GM23338 (cell line): ENCODE measurements around the gene RALY. TPM values are rescaled to one million over a fixed set of nuclear protein-coding genes. Genes with fewer than 3 reads are reported as not detected.

Experiments used
- ATAC-seq: fragments of 200-7000 bp; cut with Tn5 transposase; 3 replicates; pipeline ENCODE4 v1.9.1; 2020
- DNase-seq: peaks from one replicate; pipeline ENCODE4 v3.0.0-alpha.2; 2015; ENCODE audit warnings: low spot score
- H2AFZ ChIP-seq: fragments of 200-600 bp; sonication (generic); 2 replicates; pipeline ENCODE4 v1.8.0; 2016; ENCODE audit warnings: antibody characterized with exemption, mild to moderate bottlenecking, moderate library complexity
- H3F3A ChIP-seq: fragments of 200-600 bp; sonication (generic); replicated peaks from 2 replicates; pipeline ENCODE4 v1.8.0; 2017; ENCODE audit warnings: antibody characterized with exemption, mixed run types, low read depth
- H3K27ac ChIP-seq: fragments of 200-600 bp; sonication (generic); 2 replicates; pipeline ENCODE4 v1.6.1; 2016; ENCODE audit warnings: low read depth
- H3K27me3 ChIP-seq: fragments of 200-600 bp; sonication (generic); 2 replicates; pipeline ENCODE4 v1.8.0; 2016; ENCODE audit warnings: mild to moderate bottlenecking, mixed run types, moderate library complexity; ENCODE audit not compliant: insufficient read depth
- H3K36me3 ChIP-seq: fragments of 200-600 bp; sonication (generic); 2 replicates; pipeline ENCODE4 v1.8.0; 2016; ENCODE audit warnings: mild to moderate bottlenecking; ENCODE audit not compliant: insufficient read depth
- H3K4me1 ChIP-seq: fragments of 200-600 bp; sonication (generic); 2 replicates; pipeline ENCODE4 v1.8.0; 2016; ENCODE audit warnings: mild to moderate bottlenecking, moderate library complexity; ENCODE audit not compliant: insufficient read depth
- H3K4me2 ChIP-seq: fragments of 200-600 bp; sonication (generic); 2 replicates; pipeline ENCODE4 v1.7.1; 2017; ENCODE audit warnings: mixed run types
- H3K4me3 ChIP-seq: fragments of 200-600 bp; sonication (generic); 2 replicates; pipeline ENCODE4 v1.6.1; 2016; ENCODE audit warnings: mixed run types
- H3K79me2 ChIP-seq: fragments of 200-600 bp; sonication (generic); replicated peaks from 2 replicates; pipeline ENCODE4 v1.8.0; 2017; ENCODE audit warnings: mild to moderate bottlenecking; ENCODE audit not compliant: insufficient read depth
- H3K9me2 ChIP-seq: fragments of 200-600 bp; sonication (generic); 2 replicates; pipeline ENCODE4 v1.8.0; 2017; ENCODE audit not compliant: insufficient read depth
- H4K20me1 ChIP-seq: fragments of 200-600 bp; sonication (generic); replicated peaks from 2 replicates; pipeline ENCODE4 v1.8.0; 2017; ENCODE audit warnings: mild to moderate bottlenecking; ENCODE audit not compliant: insufficient read depth
- H3K27ac Mint-ChIP-seq: 2 replicates; pipeline ENCODE4 v1.8.0; 2020; ENCODE audit warnings: inconsistent platforms, mild to moderate bottlenecking, moderate library complexity, mixed read lengths
- H3K27me3 Mint-ChIP-seq: 3 replicates; pipeline ENCODE4 v1.8.0; 2022; ENCODE audit warnings: low read depth, mild to moderate bottlenecking, moderate library complexity, mixed read lengths, inconsistent platforms; ENCODE audit not compliant: insufficient read depth, poor library complexity
- H3K36me3 Mint-ChIP-seq: 3 replicates; pipeline ENCODE4 v1.8.0; 2021; ENCODE audit warnings: low read depth, mild to moderate bottlenecking, inconsistent platforms, moderate library complexity, mixed read lengths
- H3K4me1 Mint-ChIP-seq: 3 replicates; pipeline ENCODE4 v1.8.0; 2020; ENCODE audit warnings: mild to moderate bottlenecking, inconsistent platforms, mixed read lengths
- H3K4me3 Mint-ChIP-seq: 3 replicates; pipeline ENCODE4 v1.8.0; 2021; ENCODE audit warnings: moderate library complexity, mild to moderate bottlenecking, inconsistent platforms, mixed read lengths
- H3K9me3 Mint-ChIP-seq: 3 replicates; pipeline ENCODE4 v1.8.0; 2020; ENCODE audit warnings: moderate library complexity, mild to moderate bottlenecking, inconsistent platforms, mixed read lengths
- CREB1 ChIP-seq: fragments of 250-450 bp; sonication (Bioruptor Pico); IDR thresholded peaks from 2 replicates; pipeline ENCODE4 v1.5.0; 2020; ENCODE audit warnings: low read depth, mild to moderate bottlenecking, moderate library complexity
- EZH2phosphoT487 ChIP-seq: fragments of 200-600 bp; sonication (generic); IDR thresholded peaks from one replicate; pipeline ENCODE4 v1.8.1; 2018; ENCODE audit warnings: antibody characterized with exemption; ENCODE audit not compliant: unreplicated experiment
- JUNB ChIP-seq: IDR thresholded peaks from one replicate; pipeline ENCODE4 v1.6.1; 2016; ENCODE audit warnings: antibody characterized with exemption; ENCODE audit not compliant: unreplicated experiment
- NANOG ChIP-seq: IDR thresholded peaks from 2 replicates; pipeline ENCODE4 v1.6.1; 2016; ENCODE audit warnings: antibody characterized with exemption, borderline replicate concordance
- STAT1 ChIP-seq: IDR thresholded peaks from one replicate; pipeline ENCODE4 v1.6.1; 2016; ENCODE audit warnings: antibody characterized with exemption; ENCODE audit not compliant: unreplicated experiment
- polyA plus RNA-seq: library from polyadenylated mRNA; unstranded; fragments of >200 nt; fragmentation: Nextera tagmentation; extraction: Ambion mirVana; gene quantifications from 2 replicates; pipeline ENCODE4 v1.2.1, GENCODE V29; 2016
- total RNA-seq: library from RNA; depleted of rRNA; stranded (reverse); fragments of >200 nt; shearing (Covaris generic); gene quantifications from 2 replicates; pipeline ENCODE4 v1.2.3, GENCODE V29; 2014
- TF ChIP-seq, protein P1 (sequence below): fragments of 250-450 bp; sonication (Bioruptor Pico); IDR thresholded peaks from 2 replicates; pipeline ENCODE4 v1.5.0; 2020; ENCODE audit warnings: mild to moderate bottlenecking, moderate library complexity
- TF ChIP-seq, protein P2 (sequence below), 2 experiments: fragments of 200-600 bp in 1 of 2; sonication (generic) in 1 of 2; conservative IDR thresholded peaks; 2 replicates each; pipeline versions ENCODE4 v1.5.1 to v1.6.1; 2016 to 2017; ENCODE audit warnings: antibody characterized with exemption in 2 of 2, low read depth in 2 of 2, mild to moderate bottlenecking in 2 of 2, moderate library complexity in 1 of 2

The RALY gene
- total and polyA plus RNA-seq, 2 experiments from 2014 or later: 144 to 167 TPM

DNA sequence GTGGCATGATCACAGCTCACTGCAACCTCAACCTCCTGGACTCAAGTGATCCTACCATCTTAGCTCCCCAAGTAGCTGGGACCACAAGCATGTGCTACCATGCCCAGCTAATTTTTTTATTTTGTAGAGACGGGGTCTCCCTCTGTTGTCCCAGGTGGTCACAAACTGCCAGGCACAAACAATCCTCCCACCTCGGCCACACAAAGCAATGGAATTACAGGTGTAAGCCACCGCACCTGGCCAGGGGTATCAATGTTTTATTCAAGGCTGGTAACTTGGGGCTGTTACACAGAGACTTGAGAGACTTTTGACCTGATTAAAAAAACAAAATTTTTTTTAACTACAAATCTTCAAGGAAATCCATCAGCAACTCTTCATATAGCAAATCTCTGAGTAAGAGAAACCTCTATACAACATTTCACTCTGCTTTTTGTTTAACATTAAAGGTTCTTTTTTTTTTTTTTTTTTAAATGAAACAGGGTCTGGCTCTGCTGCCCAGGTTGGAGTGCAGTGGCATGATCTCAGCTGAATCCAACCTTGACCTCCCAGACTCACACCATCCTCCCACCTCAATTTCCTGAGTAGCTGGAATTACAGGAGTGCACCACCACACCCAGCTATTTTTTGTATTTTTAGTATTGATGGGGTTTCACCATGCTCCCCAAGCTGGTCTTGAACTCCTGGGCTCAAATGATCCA, 112.4 kb downstream of the RALY start (continued):
- TF ChIP-seq, protein P1, sequence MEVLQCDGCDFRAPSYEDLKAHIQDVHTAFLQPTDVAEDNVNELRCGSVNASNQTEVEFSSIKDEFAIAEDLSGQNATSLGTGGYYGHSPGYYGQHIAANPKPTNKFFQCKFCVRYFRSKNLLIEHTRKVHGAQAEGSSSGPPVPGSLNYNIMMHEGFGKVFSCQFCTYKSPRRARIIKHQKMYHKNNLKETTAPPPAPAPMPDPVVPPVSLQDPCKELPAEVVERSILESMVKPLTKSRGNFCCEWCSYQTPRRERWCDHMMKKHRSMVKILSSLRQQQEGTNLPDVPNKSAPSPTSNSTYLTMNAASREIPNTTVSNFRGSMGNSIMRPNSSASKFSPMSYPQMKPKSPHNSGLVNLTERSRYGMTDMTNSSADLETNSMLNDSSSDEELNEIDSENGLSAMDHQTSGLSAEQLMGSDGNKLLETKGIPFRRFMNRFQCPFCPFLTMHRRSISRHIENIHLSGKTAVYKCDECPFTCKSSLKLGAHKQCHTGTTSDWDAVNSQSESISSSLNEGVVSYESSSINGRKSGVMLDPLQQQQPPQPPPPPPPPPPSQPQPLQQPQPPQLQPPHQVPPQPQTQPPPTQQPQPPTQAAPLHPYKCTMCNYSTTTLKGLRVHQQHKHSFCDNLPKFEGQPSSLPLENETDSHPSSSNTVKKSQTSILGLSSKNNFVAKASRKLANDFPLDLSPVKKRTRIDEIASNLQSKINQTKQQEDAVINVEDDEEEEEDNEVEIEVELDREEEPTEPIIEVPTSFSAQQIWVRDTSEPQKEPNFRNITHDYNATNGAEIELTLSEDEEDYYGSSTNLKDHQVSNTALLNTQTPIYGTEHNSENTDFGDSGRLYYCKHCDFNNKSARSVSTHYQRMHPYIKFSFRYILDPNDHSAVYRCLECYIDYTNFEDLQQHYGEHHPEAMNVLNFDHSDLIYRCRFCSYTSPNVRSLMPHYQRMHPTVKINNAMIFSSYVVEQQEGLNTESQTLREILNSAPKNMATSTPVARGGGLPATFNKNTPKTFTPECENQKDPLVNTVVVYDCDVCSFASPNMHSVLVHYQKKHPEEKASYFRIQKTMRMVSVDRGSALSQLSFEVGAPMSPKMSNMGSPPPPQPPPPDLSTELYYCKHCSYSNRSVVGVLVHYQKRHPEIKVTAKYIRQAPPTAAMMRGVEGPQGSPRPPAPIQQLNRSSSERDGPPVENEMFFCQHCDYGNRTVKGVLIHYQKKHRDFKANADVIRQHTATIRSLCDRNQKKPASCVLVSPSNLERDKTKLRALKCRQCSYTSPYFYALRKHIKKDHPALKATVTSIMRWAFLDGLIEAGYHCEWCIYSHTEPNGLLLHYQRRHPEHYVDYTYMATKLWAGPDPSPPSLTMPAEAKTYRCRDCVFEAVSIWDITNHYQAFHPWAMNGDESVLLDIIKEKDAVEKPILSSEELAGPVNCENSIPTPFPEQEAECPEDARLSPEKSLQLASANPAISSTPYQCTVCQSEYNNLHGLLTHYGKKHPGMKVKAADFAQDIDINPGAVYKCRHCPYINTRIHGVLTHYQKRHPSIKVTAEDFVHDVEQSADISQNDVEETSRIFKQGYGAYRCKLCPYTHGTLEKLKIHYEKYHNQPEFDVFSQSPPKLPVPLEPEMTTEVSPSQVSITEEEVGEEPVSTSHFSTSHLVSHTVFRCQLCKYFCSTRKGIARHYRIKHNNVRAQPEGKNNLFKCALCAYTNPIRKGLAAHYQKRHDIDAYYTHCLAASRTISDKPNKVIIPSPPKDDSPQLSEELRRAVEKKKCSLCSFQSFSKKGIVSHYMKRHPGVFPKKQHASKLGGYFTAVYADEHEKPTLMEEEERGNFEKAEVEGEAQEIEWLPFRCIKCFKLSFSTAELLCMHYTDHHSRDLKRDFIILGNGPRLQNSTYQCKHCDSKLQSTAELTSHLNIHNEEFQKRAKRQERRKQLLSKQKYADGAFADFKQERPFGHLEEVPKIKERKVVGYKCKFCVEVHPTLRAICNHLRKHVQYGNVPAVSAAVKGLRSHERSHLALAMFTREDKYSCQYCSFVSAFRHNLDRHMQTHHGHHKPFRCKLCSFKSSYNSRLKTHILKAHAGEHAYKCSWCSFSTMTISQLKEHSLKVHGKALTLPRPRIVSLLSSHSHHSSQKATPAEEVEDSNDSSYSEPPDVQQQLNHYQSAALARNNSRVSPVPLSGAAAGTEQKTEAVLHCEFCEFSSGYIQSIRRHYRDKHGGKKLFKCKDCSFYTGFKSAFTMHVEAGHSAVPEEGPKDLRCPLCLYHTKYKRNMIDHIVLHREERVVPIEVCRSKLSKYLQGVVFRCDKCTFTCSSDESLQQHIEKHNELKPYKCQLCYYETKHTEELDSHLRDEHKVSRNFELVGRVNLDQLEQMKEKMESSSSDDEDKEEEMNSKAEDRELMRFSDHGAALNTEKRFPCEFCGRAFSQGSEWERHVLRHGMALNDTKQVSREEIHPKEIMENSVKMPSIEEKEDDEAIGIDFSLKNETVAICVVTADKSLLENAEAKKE (CRISPR knock-in tag): no peak
- TF ChIP-seq JUNB (no peak), NANOG (no peak), CREB1 (CRISPR knock-in tag) (no peak)

DNA sequence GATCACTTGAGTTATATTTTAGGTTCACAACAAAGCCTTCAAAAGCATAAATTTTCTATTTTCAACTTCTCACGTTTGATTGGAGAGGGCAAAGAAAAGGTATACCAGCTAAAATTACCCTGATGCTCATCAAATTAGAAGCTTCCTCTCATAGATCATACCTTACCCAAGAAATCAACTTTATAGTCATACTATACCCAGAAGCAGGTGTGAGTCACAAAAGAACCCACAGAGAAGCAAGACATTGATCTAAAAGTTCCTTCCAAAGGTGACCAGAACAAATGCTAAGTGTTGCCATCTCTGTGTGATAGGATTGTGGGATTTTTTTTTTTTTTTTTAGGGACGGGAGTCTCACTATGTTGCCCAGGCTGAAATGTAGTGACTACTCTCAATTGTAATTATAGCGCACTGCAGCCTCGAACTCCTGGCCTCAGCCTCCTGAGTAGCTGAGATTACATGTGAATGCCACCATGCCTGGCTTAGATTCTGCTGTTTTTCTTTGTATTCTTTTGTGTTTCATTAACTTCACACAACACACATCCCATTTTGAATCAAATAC, 115.0 kb downstream of the RALY start:
- Histone ChIP-seq H3K4me3 (peak overlapping the region; percentile 89; the same call in 1 of the 2 replicates), H3K9me2 (no peaks in the 10 kb centered on the region), H3K79me2 (peaks cover 83% of the 10 kb centered on the region), H3F3A (no peaks in the 10 kb centered on the region; the same call in none of the 2 replicates), H3K27me3 (no peaks in the 10 kb centered on the region), H3K27ac (no peak overlapping the region), H3K36me3 (peaks cover 38% of the 10 kb centered on the region), H3K4me1 (peaks cover 17% of the 10 kb centered on the region), H4K20me1 (peaks cover 63% of the 10 kb centered on the region), H3K4me2 (peak overlapping the region; percentile 95; the same call in 1 of the 2 replicates), H2AFZ (no peak overlapping the region)
- TF ChIP-seq, protein P2, sequence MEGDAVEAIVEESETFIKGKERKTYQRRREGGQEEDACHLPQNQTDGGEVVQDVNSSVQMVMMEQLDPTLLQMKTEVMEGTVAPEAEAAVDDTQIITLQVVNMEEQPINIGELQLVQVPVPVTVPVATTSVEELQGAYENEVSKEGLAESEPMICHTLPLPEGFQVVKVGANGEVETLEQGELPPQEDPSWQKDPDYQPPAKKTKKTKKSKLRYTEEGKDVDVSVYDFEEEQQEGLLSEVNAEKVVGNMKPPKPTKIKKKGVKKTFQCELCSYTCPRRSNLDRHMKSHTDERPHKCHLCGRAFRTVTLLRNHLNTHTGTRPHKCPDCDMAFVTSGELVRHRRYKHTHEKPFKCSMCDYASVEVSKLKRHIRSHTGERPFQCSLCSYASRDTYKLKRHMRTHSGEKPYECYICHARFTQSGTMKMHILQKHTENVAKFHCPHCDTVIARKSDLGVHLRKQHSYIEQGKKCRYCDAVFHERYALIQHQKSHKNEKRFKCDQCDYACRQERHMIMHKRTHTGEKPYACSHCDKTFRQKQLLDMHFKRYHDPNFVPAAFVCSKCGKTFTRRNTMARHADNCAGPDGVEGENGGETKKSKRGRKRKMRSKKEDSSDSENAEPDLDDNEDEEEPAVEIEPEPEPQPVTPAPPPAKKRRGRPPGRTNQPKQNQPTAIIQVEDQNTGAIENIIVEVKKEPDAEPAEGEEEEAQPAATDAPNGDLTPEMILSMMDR (conservative IDR thresholded peaks at IDR 0.05; ENCODE audit: low read depth in 2 of 2): no peak
- TF ChIP-seq STAT1 (no peak), JUNB (no peak), EZH2phosphoT487 (no peak)
- DNase-seq (no peak), ATAC-seq (no peak)
- Mint-ChIP-seq H3K4me3 (peak overlapping the region; percentile 97), H3K36me3 (peaks cover 73% of the 10 kb centered on the region), H3K4me1 (peaks cover 24% of the 10 kb centered on the region), H3K9me3 (no peaks in the 10 kb centered on the region), H3K27me3 (peaks cover 18% of the 10 kb centered on the region), H3K27ac (no peak overlapping the region)
